T-helper 1 cell treated with Interleukin-12 subunit alpha and Interleukin-12 subunit beta and Interleukin-4 antibody, amounts not matched to agents 30 μg/mL and 1 μg/mL, for 36 hours (primary cell): ENCODE results near the gene SH3TC2.

ENCODE experiments used
- H3K27ac Mint-ChIP-seq: one replicate; pipeline ENCODE4 v1.8.0; 2021; ENCODE audit warnings: mild to moderate bottlenecking, mixed read lengths
- H3K27me3 Mint-ChIP-seq: one replicate; pipeline ENCODE4 v1.8.0; 2021; ENCODE audit warnings: low read depth, mixed read lengths
- H3K36me3 Mint-ChIP-seq: one replicate; pipeline ENCODE4 v1.8.0; 2021; ENCODE audit warnings: low read depth, mixed read lengths
- H3K4me1 Mint-ChIP-seq: one replicate; pipeline ENCODE4 v1.8.0; 2021; ENCODE audit warnings: low read depth, mixed read lengths
- H3K4me3 Mint-ChIP-seq: one replicate; pipeline ENCODE4 v1.8.0; 2021; ENCODE audit warnings: mild to moderate bottlenecking, moderate library complexity, mixed read lengths
- H3K9me3 Mint-ChIP-seq: one replicate; pipeline ENCODE4 v1.8.0; 2021; ENCODE audit warnings: mixed read lengths

Gene SH3TC2

DNA sequence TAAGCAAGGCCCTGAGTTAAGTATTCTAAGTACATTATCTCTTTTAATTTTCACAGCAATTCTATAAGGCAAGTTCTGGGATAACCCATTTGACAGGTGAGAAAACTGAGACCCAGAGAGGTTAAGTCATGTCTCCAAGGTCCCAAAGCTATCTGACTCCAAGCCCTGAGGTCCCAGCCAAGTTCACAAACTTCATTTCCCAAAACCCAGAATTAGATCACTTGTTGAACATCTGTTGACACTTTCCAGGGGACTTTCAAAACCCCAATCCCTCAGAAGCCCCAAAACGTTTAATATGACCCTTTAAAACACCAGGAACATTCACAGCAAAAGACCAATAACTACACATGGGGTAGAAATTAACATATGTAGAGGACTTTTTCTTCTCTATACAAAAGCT, 72.0 kb downstream of the SH3TC2 start:
- no peak overlapping the region for H3K4me3 Mint-ChIP-seq
- peaks cover 27% of the 10 kb centered on the region for H3K27me3 Mint-ChIP-seq
- no peaks in the 10 kb centered on the region for H3K9me3 Mint-ChIP-seq
- H3K27ac Mint-ChIP-seq: no peak overlapping the region
- H3K36me3 Mint-ChIP-seq: no peaks in the 10 kb centered on the region
- H3K4me1 Mint-ChIP-seq: no peaks in the 10 kb centered on the region

DNA sequence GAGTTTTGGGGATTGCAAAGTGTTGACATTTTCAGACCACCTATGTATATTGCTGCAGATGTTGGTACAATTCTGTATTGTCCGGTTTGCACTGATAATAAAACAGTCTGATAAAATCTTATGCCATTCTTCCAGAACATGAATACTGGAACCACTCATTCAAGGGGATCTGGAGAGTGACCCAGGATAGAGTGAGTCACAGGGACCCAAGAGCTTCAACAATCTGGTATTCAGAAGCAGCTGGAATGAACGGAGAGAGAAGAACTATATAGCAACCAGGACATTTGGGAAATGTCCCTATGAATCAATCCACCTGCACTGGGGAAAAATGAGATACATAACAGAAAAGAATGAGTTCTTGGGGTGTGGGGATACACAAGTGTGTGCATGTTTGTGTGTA, 73.3 kb downstream of the SH3TC2 start:
- no peak overlapping the region for H3K4me3 Mint-ChIP-seq
- H3K27ac Mint-ChIP-seq: no peak overlapping the region
- no peaks in the 10 kb centered on the region for H3K9me3 Mint-ChIP-seq
- H3K27me3 Mint-ChIP-seq: peaks cover 30% of the 10 kb centered on the region
- no peaks in the 10 kb centered on the region for H3K4me1 Mint-ChIP-seq
- no peaks in the 10 kb centered on the region for H3K36me3 Mint-ChIP-seq

- no peak overlapping the region for H3K27ac Mint-ChIP-seq
- no peak overlapping the region for H3K4me3 Mint-ChIP-seq
- no peaks in the 10 kb centered on the region for H3K9me3 Mint-ChIP-seq
- no peaks in the 10 kb centered on the region for H3K36me3 Mint-ChIP-seq
- H3K4me1 Mint-ChIP-seq: no peaks in the 10 kb centered on the region
- peaks cover 26% of the 10 kb centered on the region for H3K27me3 Mint-ChIP-seq
Observed at GRCh38 chr5:148988328-148988727, 74.5 kb downstream of the SH3TC2 start.

DNA sequence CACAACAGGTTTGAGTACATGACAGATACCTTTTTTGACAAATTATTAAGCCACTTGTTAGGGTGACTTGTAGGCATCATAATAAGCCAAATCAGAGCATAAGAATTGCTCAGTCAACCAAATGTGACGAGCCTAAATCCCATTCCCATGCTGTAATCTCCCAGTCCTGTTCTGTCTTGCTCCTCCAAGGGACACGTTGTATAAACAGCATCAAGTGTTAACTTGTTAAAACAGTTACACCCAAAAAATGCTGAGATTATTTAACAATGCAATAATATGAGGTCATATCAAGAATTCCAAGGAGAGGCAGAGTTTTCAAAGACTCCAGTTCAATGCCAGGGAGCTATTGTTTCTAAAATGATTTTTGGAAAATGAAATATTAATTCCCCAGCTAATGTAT, 76.2 kb downstream of the SH3TC2 start:
- Mint-ChIP-seq H3K36me3 (no peaks in the 10 kb centered on the region), H3K27ac (no peak overlapping the region), H3K9me3 (no peaks in the 10 kb centered on the region), H3K4me1 (no peaks in the 10 kb centered on the region), H3K4me3 (no peak overlapping the region), H3K27me3 (peaks cover 29% of the 10 kb centered on the region)

- H3K27me3 Mint-ChIP-seq: peaks cover 27% of the 10 kb centered on the region
- H3K4me1 Mint-ChIP-seq: no peaks in the 10 kb centered on the region
- no peaks in the 10 kb centered on the region for H3K9me3 Mint-ChIP-seq
- H3K27ac Mint-ChIP-seq: no peak overlapping the region
- H3K4me3 Mint-ChIP-seq: no peak overlapping the region
- no peaks in the 10 kb centered on the region for H3K36me3 Mint-ChIP-seq
Observed at GRCh38 chr5:148984345-148984744, 78.5 kb downstream of the SH3TC2 start.

DNA sequence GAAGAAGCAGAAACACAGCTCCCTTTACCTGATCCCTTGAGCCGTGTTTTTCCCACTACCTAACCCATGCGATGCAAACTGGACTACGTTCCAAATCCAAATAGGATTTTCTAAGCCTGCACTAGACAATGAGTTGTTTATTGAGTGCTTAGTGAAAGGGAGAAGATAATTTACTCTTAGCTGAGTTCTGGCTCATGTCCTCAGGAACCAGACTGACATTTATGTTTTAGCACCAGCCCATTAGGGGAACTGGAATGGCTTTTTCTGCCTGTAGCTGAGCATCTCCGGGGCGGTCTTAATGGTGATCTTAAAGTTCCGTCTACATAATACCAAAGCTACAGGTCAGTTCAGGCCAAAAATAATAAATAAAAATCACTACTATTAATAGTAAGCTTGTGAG, 81.5 kb downstream of the SH3TC2 start:
- no peak overlapping the region for H3K27ac Mint-ChIP-seq
- peaks cover 21% of the 10 kb centered on the region for H3K27me3 Mint-ChIP-seq
- H3K36me3 Mint-ChIP-seq: no peaks in the 10 kb centered on the region
- H3K4me1 Mint-ChIP-seq: no peaks in the 10 kb centered on the region
- no peak overlapping the region for H3K4me3 Mint-ChIP-seq
- no peaks in the 10 kb centered on the region for H3K9me3 Mint-ChIP-seq

DNA sequence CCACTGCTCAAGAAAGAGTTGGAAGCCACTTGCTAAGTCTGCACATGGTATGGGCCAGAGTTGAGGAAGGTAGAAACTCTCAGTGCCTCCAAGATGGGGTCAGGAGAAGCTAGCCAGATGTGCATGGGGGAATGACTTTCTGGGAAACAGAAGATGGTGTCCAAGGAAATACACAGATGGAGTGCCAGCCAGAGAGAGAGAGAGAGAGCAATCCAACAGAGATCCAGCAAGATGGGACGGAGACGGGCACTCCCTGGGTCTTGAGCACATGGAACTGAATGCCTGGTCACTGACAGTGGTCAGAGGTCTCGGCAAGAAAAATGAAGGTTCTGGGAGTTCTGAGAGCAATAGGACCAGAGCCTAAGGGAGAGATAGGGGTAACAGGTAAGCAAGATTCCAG, 82.1 kb downstream of the SH3TC2 start:
- H3K4me1 Mint-ChIP-seq: no peaks in the 10 kb centered on the region
- no peaks in the 10 kb centered on the region for H3K9me3 Mint-ChIP-seq
- peaks cover 21% of the 10 kb centered on the region for H3K27me3 Mint-ChIP-seq
- no peaks in the 10 kb centered on the region for H3K36me3 Mint-ChIP-seq
- no peak overlapping the region for H3K4me3 Mint-ChIP-seq
- H3K27ac Mint-ChIP-seq: no peak overlapping the region

GRCh38 chr5:148979083-148979723, 83.7 kb downstream of the SH3TC2 start:
- Mint-ChIP-seq H3K36me3 (no peaks in the 10 kb centered on the region), H3K27ac (no peak overlapping the region), H3K27me3 (peaks cover 14% of the 10 kb centered on the region), H3K4me1 (no peaks in the 10 kb centered on the region), H3K4me3 (no peak overlapping the region), H3K9me3 (no peaks in the 10 kb centered on the region)

GRCh38 chr5:148978370-148979082, 84.3 kb downstream of the SH3TC2 start:
- Mint-ChIP-seq H3K27ac (no peak overlapping the region), H3K27me3 (peaks cover 14% of the 10 kb centered on the region), H3K4me1 (no peaks in the 10 kb centered on the region), H3K36me3 (no peaks in the 10 kb centered on the region), H3K9me3 (no peaks in the 10 kb centered on the region), H3K4me3 (no peak overlapping the region)

- no peak overlapping the region for H3K4me3 Mint-ChIP-seq
- H3K27ac Mint-ChIP-seq: no peak overlapping the region
- no peaks in the 10 kb centered on the region for H3K9me3 Mint-ChIP-seq
- H3K4me1 Mint-ChIP-seq: no peaks in the 10 kb centered on the region
- peaks cover 16% of the 10 kb centered on the region for H3K27me3 Mint-ChIP-seq
- no peaks in the 10 kb centered on the region for H3K36me3 Mint-ChIP-seq
Observed at GRCh38 chr5:148976569-148977381, 86.1 kb downstream of the SH3TC2 start.

DNA sequence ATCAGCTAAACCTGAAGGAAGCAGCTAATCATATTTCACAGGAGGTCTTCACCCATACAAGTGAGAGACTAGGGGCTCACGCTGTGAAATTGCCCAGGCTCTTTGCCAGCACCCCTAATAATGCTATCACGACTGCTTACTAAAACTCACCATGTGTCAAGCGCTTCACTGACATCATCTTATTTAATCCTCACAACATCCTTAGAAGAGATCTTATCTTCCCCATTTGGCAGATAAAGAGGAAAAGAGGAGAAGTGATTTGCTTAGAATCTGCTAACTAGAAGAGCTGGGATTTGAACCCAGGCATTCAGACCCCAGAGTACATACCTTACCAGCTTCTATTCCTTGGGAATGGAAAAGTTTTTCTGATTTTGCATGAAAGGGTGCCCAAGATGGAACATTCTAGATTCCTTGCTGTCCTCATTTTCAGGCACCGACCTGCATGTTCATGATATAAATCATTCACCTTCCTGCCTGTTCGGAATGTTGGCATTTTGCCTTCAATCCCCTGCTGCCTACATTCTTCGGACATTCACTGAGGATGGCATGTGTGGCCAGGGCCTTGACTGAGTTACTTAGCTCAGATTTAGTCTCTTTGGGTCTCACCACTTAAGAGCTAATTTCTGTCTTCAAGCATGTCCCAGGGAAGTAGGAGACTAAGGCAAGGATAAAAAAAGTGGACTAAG, 88.1 kb downstream of the SH3TC2 start:
- Mint-ChIP-seq H3K4me1 (no peaks in the 10 kb centered on the region), H3K4me3 (no peak overlapping the region), H3K9me3 (no peaks in the 10 kb centered on the region), H3K36me3 (no peaks in the 10 kb centered on the region), H3K27me3 (peaks cover 11% of the 10 kb centered on the region), H3K27ac (no peak overlapping the region)

DNA sequence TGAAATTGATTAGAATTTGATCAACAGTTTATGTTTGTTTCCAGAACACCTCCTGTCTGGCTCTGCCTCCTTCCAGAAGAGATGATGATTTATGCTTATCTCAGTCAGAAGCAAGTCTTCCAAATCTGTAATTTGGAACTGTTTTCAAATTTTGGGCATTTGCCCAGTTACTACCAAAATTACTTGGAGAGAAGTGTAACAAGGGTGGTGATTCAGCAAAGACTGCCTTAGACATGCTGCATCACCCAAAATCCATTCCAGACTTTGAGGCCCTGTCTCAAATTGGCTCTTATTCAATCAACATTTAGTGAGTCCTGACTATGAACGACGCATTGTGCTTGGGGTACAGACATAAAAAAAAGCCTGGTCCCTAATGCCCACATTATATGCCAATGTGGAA, 89.4 kb downstream of the SH3TC2 start:
- Mint-ChIP-seq H3K9me3 (no peaks in the 10 kb centered on the region), H3K36me3 (no peaks in the 10 kb centered on the region), H3K4me3 (no peak overlapping the region), H3K4me1 (no peaks in the 10 kb centered on the region), H3K27ac (no peak overlapping the region), H3K27me3 (peaks cover 6% of the 10 kb centered on the region)

DNA sequence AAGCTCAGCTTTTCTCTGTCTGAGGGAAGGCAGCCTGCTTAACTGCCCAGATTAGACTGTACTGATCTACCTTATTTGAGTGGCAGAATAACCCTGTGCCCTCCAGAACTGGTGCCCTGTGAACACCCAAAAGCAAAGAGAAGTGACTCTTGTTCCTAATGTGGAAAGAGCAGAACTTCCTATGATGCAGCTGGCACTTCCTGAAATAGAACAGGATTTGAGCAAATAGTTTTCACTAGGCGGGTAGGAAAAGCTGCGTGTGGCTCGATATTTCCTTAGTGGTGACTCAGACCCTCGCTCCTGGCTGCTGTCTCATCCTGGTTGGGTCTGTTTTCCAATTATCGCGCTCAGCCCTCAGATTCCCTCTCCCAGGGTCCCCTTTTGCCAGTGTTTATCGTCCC, 89.9 kb downstream of the SH3TC2 start:
- H3K27me3 Mint-ChIP-seq: peaks cover 5% of the 10 kb centered on the region
- no peaks in the 10 kb centered on the region for H3K4me1 Mint-ChIP-seq
- no peak overlapping the region for H3K4me3 Mint-ChIP-seq
- no peaks in the 10 kb centered on the region for H3K9me3 Mint-ChIP-seq
- no peak overlapping the region for H3K27ac Mint-ChIP-seq
- H3K36me3 Mint-ChIP-seq: no peaks in the 10 kb centered on the region

GRCh38 chr5:148972396-148972795, 90.5 kb downstream of the SH3TC2 start:
- no peaks in the 10 kb centered on the region for H3K9me3 Mint-ChIP-seq
- H3K4me3 Mint-ChIP-seq: no peak overlapping the region
- no peaks in the 10 kb centered on the region for H3K4me1 Mint-ChIP-seq
- no peak overlapping the region for H3K27ac Mint-ChIP-seq
- no peaks in the 10 kb centered on the region for H3K36me3 Mint-ChIP-seq
- peaks cover 5% of the 10 kb centered on the region for H3K27me3 Mint-ChIP-seq
